22Rv1 (cell line): Measurements from ENCODE around the gene FGF1.

ENCODE experiments used
- CTCF ChIP-seq: fragments of 450-650 bp; IDR thresholded peaks from 2 replicates; pipeline ENCODE4 v1.5.1; 2017; ENCODE audit warnings: mild to moderate bottlenecking
- ZFX ChIP-seq: fragments of 450-650 bp; IDR thresholded peaks from 2 replicates; pipeline ENCODE4 v1.6.1; 2017; ENCODE audit warnings: antibody characterized with exemption, borderline replicate concordance

DNA sequence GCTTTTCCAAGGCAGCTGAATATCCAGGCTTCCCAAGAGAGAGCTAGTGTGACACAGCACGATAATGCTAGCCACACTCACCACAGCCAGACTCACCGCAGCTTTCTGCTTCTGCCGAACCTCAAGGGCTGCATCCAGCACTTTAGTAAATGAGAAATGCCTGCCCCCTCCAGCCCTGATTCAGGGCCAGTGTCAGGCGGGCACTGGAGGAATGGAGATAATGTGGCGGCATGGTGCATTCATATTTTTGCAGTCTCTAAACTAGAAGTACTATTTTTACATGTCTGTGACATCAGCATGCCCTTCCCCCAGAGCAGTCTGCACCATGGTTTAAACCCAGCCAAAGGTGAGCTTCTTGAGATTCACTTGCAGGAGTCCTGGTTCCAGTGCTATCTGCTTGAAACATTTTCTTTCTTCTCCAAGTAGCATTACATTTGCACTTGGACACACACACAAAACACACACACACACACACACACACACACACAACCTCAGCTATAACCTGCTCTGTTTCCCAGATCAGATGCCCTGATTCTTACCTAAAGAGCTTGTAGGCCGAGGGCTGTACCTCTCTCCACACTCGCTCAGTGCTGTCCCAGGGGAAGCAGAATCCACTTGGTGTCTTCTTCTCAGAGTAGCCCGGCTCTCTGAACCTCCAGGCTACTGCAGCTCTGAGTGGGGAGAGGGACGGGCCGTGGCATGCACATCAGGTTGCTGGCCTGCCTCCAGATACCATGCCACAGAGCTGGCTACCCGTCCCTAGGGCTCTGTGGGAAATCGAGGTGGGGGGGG lies at the start of gene FGF1:
- TF ChIP-seq CTCF, result no peak
- TF ChIP-seq ZFX, result no peak
